Measurements from ENCODE around the gene NAT14.

Gene NAT14

DNA sequence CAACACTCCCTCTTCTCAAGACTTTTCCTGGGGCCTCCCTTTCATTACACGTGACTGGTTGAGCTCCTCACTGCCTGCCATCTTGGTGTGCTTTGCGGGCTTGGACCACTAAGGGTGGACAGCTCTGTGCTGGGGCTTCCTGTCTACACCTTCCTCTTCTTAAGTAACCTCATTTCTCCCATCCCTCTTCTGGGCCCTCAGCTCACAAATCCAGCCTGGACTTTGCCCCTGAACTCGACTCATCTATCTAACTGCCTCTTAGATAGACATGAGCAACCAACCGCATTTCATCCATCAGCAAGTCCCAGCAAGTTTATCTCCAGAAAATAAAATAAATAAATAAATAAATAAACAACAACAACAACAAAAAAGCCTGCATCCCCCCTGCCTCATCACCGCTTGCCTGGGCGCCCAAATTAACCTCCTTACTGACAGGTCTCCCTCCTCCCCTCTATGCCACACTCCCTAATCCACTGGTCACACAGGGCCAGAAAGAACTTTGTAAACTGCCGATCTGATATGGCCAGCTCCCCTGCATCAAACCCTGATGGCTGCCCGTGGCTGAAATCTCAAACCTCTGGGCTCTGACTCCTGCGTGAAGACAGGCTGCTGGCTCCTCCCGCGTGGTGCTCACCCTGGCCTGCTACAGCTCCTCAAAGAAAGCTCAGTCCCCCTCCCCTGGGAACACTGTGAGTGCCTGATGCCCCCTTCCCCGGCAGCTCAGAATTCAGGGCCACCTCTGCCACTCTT lies 31.3 kb upstream of the NAT14 start:
- no peak for DNase-seq (ENCODE audit: low read depth in 2 of 2)

DNA sequence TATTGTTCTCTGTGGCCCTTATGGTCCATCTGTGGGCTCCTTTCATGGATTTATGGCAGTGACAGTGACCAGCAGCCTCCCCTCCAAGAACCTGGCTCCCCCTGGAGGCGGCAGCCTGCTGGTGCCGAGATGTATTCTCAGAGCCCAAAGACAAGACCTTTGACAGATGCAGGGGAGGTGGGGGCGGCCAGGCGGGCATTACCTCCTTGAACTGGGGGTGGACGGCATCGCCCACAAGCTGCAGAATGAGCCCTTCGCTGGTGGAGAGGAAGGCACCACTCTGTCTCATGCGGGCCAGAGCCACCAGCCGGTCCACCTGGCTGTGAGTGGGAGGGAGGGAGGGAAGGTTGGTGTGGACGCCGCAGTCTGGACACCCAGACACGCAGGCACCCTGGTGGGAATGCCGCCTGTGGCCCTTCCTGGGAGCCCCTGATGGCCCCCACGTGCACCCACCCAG lies 30.2 kb upstream of the NAT14 start:
- no peak for DNase-seq (ENCODE audit: low read depth in 2 of 2)

DNA sequence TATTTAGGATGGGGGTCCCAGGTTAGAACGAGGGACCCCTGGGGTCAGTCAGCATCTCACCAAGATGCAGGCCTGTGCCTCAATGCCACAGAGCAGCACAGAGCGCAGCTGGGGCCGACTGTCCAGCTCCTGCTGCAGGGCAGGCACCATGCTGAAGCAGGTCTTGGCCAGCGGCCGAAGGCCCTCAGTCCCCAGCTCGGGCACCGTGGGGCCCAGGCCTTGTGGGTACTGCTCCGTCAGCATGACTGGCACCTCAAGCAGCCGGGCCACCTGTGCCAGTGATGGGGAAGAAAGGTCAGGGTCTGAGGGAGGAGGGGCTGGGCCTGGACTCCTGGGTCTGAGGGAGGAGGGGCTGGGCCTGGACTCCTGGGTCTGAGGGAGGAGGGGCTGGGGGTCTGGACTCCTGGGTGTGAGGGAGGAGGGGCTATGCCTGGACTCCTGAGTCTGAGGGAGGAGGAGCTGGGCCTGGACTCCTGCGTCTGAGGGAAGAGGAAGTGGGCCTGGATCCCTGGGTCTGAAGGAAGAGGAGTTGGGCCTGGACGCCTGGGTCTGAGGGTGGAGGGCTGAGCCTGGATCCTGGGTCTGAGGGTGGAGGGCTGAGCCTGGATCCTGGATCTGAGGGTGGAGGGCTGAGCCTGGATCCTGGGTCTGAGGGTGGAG lies 29.3 kb upstream of the NAT14 start:
- no peak for DNase-seq (ENCODE audit: low read depth in 2 of 2)

- DNase-seq (ENCODE audit: low read depth in 2 of 2), result no peak
Measured at GRCh38 chr19:55456347-55456746, 28.6 kb upstream of the NAT14 start.

DNA sequence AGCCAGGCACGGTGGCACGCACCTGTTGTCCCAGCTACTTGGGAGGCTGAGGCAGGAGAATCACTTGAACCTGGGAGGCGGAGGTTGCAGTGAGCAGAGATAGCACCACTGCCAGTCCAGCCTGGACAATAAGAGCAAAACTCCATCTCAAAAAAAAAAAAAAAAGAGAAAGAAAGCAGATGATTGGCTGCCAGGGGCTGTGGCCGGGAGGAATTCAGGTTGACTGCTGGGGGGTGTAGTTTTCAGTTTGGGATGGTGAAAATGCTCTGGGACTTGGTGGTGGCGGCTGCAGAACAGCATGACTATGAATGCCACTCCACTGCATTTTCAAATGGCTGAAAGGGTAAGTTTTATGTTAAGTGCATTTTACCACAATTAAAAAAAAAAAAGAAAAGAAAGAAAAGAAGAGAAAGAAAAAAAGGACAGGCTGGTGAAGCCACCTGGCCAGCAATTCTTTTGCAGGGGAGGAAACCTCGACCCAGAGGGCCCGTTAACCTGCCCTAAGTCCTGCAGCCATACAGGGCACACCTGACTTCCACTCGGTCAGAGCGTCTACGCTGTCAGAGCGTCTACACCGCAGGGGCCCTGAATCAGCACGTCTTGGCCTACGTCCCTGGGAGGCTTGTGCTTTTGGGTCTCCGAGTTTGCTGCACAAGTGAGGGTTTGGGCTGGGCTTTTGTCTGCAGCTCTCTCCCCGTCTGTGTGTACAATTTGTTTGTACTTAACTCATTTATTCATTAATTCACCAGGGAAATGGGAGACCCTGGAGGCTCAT lies 27.1 kb upstream of the NAT14 start:
- DNase-seq (ENCODE audit: low read depth in 2 of 2), result no peak

GRCh38 chr19:55459551-55459949 lies 25.4 kb upstream of the NAT14 start:
- no peak for DNase-seq (ENCODE audit: low read depth in 2 of 2)

- DNase-seq (ENCODE audit: low read depth in 2 of 2), result no peak
Measured at GRCh38 chr19:55459950-55460657, 24.9 kb upstream of the NAT14 start.

- peak; percentile 54 for DNase-seq (ENCODE audit: low read depth in 2 of 2)
Measured at GRCh38 chr19:55460670-55461258, 24.2 kb upstream of the NAT14 start.

GRCh38 chr19:55461259-55461973 lies 23.6 kb upstream of the NAT14 start, which contains the start of gene ISOC2:
TSS of gene ISOC2 (minus strand) at chr19:55461642. CDS start at chr19:55456486, 5,156 bp downstream.
- DNase-seq (ENCODE audit: low read depth in 2 of 2), result peak; percentile 99

DNA sequence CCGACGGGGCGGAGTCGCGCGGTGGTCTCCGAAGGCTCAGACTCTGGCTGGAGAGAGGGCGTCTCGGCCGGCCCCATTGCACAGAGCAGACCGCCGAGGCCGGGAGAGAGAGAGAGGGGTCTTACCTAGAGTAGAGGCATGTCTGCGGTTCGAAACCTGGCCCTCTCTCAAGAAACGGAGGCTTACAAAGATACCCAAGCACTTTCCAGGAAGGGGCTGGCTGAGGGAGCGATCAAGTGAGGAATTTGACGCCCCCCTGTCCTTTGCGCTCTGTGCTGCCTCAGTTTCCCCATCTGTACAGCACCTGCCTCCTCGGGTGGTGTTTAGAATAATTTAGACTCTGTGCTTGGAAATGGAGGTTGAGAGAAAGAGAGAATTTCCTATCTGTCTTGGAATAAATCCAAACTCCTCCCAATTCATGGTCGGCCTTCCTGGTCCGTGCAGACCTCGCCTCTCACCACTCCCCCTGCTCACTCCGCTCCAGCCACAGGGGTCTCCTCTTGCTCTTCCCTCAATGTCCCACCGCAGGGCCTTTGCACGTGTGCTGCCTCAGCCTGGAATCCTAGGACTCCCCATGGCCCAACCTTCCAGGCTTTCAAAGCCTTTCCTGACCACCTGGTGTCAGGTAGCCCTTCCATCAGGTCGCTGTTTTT lies 22.9 kb upstream of the NAT14 start:
- DNase-seq (ENCODE audit: low read depth in 2 of 2), result no peak

- no peak for DNase-seq (ENCODE audit: low read depth in 2 of 2)
Measured at GRCh38 chr19:55462722-55463121, 22.3 kb upstream of the NAT14 start.

GRCh38 chr19:55463583-55464031 lies 21.4 kb upstream of the NAT14 start:
- no peak for DNase-seq (ENCODE audit: low read depth in 2 of 2)

- DNase-seq (ENCODE audit: low read depth in 2 of 2), result no peak
Measured at GRCh38 chr19:55464039-55464661, 20.8 kb upstream of the NAT14 start.

GRCh38 chr19:55464662-55465054 lies 20.3 kb upstream of the NAT14 start, which contains the start of gene C19orf85:
TSS of gene C19orf85 (minus strand) at chr19:55464751. CDS start at chr19:55464554, 197 bp downstream.
- no peak for DNase-seq (ENCODE audit: low read depth in 2 of 2)

DNA sequence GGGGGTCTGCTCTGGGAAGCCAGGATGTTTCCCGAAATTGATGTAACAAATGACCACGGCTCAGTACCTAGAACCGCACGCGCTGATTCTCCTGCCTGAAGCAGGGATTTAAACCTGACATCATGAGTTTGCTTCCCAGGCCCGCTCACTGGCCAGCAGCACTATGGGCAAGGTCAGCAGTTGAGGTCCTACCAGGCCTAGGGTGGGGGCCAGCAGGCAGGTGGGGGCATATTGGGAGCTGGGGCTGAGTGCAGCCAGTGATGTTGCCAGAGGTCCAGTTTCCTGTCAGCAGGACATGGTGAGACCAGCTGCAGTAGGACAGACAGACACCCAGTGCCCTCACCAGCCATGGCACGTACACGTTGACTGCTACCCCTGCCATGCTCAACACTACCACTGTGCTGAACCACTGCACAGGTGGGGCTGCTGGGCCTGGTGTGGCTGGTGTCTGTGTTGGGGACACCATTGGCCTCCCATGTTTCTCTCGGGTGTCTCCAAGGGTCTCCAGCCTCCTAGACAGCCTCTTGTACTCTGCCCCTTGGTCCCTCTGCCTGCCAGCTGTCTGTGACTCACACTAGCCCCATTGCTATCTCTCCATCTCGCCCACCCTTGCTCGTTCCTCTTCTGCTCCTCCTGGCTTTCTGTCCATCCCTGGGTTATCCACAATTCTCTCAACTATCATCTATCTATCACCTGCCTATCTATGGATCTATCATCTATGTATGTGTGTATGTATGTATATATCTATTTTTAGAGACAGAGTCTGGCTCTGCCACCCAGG lies 19.3 kb upstream of the NAT14 start:
- no peak for DNase-seq (ENCODE audit: low read depth in 2 of 2)

- DNase-seq (ENCODE audit: low read depth in 2 of 2), result no peak
Measured at GRCh38 chr19:55466241-55466614, 18.8 kb upstream of the NAT14 start.

- no peak for DNase-seq (ENCODE audit: low read depth in 2 of 2)
Measured at GRCh38 chr19:55467236-55468053, 17.5 kb upstream of the NAT14 start.

DNA sequence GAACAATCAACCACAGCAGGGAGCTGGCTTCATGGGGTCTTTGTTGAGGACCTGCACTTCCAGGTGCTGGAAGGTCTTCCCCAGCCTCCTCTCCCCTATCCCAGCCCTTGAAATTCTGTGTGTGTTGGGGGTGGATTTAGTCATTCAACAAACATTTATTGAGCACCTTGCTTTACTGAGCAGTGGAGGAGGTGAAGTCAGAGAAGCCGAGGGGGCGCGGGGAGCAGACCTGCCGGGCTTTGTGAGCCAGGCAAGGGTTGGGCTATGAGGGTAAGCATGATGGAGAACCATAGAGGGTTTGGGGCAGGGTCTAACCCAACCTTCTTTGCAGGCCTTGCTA lies 17.0 kb upstream of the NAT14 start:
- no peak for DNase-seq (ENCODE audit: low read depth in 2 of 2)
